ENCODE data around the gene DENND4C.
"Not testable (repeated sequence)": the region's sequence is repeated elsewhere in the genome, so short reads cannot be mapped to it uniquely, and the experiment has no call there.

Gene DENND4C

DNA sequence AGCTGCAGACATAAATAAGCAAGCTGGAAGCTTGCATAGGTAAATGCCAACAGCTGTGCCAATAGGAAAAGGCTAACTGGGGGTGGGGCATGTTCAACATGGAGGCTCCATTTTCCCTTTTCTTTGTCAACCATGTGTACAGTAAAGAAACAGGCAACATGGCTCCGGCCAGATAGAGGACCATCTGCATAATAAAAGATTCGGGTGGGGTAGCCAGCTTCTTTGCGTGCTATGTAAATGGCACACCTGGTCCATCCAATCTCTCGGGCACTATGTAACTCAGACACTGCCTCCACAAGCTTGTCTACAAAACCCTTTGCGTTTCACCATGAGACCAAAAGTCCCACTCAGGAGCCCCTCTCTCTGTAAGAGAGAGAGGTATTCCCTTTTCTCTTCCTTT, 41.7 kb upstream of the DENND4C start:
- H3K4me3 ChIP-seq (ENCODE audit: low read depth, low read length): no peak overlapping the region
- in situ Hi-C loops (cut with HindIII; ENCODE audit: low sequenced_read_pairs): no loop called here
- no peak for DNase-seq (ENCODE audit: low read depth, low spot score)
- TF ChIP-seq, protein P1, sequence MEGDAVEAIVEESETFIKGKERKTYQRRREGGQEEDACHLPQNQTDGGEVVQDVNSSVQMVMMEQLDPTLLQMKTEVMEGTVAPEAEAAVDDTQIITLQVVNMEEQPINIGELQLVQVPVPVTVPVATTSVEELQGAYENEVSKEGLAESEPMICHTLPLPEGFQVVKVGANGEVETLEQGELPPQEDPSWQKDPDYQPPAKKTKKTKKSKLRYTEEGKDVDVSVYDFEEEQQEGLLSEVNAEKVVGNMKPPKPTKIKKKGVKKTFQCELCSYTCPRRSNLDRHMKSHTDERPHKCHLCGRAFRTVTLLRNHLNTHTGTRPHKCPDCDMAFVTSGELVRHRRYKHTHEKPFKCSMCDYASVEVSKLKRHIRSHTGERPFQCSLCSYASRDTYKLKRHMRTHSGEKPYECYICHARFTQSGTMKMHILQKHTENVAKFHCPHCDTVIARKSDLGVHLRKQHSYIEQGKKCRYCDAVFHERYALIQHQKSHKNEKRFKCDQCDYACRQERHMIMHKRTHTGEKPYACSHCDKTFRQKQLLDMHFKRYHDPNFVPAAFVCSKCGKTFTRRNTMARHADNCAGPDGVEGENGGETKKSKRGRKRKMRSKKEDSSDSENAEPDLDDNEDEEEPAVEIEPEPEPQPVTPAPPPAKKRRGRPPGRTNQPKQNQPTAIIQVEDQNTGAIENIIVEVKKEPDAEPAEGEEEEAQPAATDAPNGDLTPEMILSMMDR (IDR thresholded peaks at IDR 0.05; ENCODE audit: low read depth, low read length): no peak

DNA sequence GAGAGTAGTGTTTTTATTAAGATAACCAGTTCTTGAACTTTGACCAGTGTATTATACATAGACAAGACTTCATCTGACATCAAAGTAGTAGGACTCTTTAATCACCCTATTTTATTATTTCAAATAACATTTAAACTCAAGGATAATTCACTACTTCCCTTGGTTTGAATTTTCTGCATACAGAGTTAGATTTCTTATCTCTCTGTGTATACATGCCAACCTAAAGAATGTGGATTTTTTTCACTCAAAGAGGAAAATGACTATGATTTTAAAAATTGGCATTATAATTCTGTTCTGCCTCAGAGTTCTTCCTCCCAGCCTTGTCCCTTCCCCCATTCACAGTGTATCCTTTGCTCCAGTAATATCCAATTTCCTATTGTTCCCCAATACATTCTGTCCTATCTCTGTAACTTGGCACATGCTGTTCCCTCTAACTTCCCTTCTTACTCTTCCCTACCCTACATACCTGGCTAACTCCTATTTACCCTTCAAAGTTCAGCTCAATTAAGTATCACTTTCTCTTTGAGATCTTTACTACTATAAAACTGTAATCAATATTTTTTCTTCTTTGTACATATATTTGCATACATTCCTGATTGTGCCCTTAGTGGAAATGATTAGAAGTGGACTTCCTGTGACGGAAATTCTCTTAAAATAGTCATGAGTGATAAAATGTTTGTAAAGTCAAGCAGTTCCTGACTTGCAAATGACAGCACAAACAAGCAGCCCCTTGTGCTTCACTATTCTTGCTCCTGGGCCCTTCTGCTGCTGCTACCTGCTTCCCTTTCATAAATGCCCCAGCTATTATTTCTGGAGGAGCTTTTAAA, 38.1 kb upstream of the DENND4C start:
- no peak overlapping the region for H3K4me3 ChIP-seq (ENCODE audit: low read depth, low read length)
- DNase-seq (ENCODE audit: low read depth, low spot score): no peak
- TF ChIP-seq, protein P1 (IDR thresholded peaks at IDR 0.05; ENCODE audit: low read depth, low read length): no peak
- in situ Hi-C loops (cut with HindIII; ENCODE audit: low sequenced_read_pairs): no loop called here

DNA sequence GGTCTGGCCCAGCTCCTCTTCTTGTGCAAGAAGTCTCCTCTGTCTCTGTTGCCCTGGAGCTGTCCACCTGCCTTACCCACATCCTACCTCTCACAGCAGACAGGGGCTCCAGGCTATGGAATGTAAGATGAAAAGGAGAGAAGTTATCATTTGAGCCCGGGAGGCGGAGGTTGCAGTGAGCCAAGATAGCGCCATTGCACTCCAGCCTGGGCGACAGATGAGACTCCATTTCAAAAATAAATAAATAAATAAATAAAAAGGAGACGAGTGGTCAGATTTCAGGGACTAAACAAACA, 37.5 kb upstream of the DENND4C start:
- no peak overlapping the region for H3K4me3 ChIP-seq (ENCODE audit: low read depth, low read length)
- in situ Hi-C loops (cut with HindIII; ENCODE audit: low sequenced_read_pairs): no loop called here
- no peak for DNase-seq (ENCODE audit: low read depth, low spot score)

DNA sequence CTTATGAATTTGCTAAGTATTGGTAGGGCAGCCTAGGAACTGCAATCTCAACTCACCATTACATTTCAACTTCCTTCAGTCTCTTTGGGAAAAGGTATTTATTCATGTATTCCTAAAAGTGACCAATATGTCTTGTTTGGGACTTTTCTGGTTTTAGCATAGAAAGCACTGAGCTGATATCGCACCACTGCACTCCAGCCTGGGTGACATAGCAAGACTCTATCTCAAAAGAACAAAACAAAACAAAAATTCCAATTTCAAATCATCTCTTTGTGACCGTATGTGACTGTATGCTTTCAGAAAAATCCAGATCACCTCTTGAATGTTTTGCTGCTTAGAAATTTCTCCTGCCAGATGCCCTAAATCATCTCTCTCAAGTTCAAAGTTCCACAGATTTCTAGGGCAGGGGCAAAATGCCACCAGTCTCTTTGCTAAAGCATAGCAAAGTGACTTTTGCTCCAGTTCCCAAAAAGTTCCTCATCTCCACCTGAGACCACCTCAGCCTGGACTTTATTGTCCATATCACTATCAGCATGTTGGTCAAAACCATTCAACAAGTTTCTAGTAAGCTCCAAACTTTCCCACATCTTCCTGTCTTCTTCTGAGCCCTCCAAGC, 37.0 kb upstream of the DENND4C start:
- H3K4me3 ChIP-seq (ENCODE audit: low read depth, low read length); in situ Hi-C loops (cut with HindIII; ENCODE audit: low sequenced_read_pairs); DNase-seq (ENCODE audit: low read depth, low spot score): not testable (repeated sequence)

More for the DNA sequence above, 37.5 kb upstream of the DENND4C start:
- TF ChIP-seq, protein P1 (IDR thresholded peaks at IDR 0.05; ENCODE audit: low read depth, low read length): no peak

DNA sequence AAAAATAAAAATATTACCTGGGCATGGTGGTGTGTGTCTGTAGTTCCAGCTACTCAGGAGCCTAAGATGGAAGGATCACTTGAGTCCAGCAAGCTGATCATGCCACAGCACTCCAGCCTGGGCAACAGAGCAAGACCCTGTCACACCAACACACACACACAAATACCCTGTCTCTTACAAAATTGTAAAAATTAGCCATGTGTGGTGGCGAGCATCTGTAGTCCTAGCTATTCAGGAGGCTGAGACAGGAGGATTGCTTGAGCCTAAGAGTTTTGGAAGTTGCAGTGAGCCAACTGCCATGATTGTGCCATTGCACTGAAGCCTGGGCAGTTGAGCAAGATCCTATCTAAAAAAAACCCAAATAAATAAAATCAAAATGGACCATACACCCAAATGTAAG, 32.1 kb upstream of the DENND4C start:
- TF ChIP-seq, protein P1 (IDR thresholded peaks at IDR 0.05; ENCODE audit: low read depth, low read length): no peak
- in situ Hi-C loops (cut with HindIII; ENCODE audit: low sequenced_read_pairs): no loop called here

DNA sequence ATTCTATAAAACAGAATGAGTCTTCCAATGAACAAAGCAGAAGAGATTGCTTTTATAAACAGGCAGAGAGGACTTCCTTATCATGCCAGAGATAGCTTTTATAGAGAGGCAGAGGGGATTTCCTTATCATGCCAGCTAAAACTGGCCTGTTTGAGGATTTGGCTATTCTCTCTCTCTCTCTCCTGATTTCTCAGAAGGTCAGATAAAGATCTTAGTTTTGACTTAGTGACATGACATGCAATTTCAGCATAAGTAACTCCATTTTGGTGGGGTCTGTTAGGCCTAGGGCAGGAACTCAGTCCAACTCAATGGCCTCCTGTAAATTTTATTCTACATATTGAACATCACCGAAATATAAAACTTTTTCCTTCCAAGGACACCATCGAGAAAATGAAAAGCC, 31.5 kb upstream of the DENND4C start:
- TF ChIP-seq, protein P1 (IDR thresholded peaks at IDR 0.05; ENCODE audit: low read depth, low read length): no peak
- in situ Hi-C loops (cut with HindIII; ENCODE audit: low sequenced_read_pairs): no loop called here
- no peak for DNase-seq (ENCODE audit: low read depth, low spot score)
- no peak overlapping the region for H3K4me3 ChIP-seq (ENCODE audit: low read depth, low read length)

More for the DNA sequence above, 32.1 kb upstream of the DENND4C start:
- DNase-seq (ENCODE audit: low read depth, low spot score): no peak
- H3K4me3 ChIP-seq (ENCODE audit: low read depth, low read length): no peak overlapping the region

DNA sequence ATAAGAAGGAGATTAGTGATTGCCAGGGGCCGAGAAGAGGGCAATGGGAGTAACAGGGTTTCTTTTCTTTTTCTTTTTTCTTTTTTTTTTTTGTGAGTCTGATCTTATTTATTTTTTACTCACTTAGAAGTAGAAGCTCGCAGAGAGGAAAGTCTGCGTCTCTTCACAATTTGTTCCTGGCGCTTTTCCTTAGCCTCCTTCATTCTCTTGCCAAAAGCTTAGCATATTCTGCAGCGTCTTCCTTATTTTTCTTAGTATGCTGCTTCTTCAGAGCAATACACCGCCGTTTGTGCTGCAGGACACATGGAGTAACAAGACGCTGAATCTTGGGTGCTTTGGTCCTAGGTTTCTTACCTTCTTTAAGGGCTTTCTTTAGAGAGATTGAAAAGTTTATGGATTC, 30.3 kb upstream of the DENND4C start:
- in situ Hi-C loops (cut with HindIII; ENCODE audit: low sequenced_read_pairs): no loop called here
- TF ChIP-seq, protein P1 (IDR thresholded peaks at IDR 0.05; ENCODE audit: low read depth, low read length): no peak
- no peak for DNase-seq (ENCODE audit: low read depth, low spot score)
- H3K4me3 ChIP-seq (ENCODE audit: low read depth, low read length): no peak overlapping the region
